Measurements from ENCODE around the gene PREB.

Gene PREB

GRCh38 chr2:27154488-27154887 is 20.1 kb upstream of the PREB start:
- in situ Hi-C loops (cut with HindIII; ENCODE audit: low sequenced_read_pairs) = no loop called here

DNA sequence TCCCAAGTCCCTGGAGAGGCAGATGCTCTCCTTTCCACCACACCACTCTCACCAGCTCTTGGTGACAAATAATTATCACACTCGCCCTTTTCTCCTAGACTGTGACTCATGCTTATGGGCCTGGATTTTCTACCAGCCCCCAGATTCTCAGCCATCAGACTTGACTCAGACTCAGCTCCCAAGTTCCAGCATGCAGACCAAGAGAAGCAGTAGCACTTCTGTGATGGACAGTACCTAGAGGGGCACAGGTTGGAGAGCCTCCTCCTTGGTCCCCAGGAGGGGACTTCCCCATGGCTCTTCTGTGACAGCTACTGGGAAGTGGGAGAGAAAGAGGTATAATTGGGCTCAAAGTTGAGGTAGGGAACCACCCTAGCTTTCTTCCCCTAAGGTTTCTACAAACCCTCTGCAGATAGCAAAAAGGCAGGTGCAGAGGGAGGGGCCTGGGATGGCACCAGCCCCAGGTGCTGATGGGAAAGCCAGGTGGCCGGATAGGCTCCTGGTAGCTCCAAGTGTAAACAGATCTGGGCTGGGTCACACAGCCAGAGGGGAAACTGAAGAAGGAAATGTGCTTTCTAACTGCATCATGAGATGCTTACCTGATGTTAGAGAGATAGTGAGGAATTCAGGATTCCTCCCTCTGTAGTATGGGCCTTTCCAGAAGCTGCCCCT is 18.5 kb upstream of the PREB start:
- in situ Hi-C loops (cut with HindIII; ENCODE audit: low sequenced_read_pairs) = no loop called here

- in situ Hi-C loops (cut with HindIII; ENCODE audit: low sequenced_read_pairs) = no loop called here
These were observed 17.8 kb upstream of the PREB start for GRCh38 chr2:27152102-27152795.

DNA sequence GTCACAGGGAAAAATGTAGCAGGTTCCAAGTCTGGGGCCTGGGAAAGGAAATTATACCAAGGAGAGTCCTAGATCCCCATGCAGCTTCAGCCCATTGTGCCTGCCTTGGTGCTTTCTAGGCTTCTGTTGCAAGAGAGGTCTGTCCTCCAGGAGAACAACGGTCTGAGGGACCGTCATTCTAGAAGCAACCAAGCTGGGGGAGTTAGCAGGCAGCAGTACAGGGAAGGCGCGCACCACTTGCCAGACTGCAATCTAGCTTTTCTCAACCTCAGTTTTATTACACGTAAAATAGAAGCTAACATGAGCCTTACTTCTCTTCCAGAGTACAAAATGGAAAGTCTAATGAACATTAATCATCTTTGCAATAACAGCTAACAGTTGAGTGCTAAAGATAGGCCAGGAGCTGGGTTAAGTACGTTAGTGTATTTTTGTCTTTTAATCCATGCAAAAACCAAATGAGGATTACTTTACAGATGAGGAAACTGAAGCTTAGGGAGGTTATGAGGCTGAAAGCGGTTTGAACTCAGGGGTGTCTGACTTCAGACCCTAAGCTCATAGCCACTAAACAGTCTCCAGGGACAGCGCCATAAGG is 16.3 kb upstream of the PREB start:
- in situ Hi-C loops (cut with HindIII; ENCODE audit: low sequenced_read_pairs) = no loop called here

GRCh38 chr2:27149570-27150405 is 15.4 kb upstream of the PREB start:
- in situ Hi-C loops (cut with HindIII; ENCODE audit: low sequenced_read_pairs) = no loop called here

- in situ Hi-C loops (cut with HindIII; ENCODE audit: low sequenced_read_pairs) = no loop called here
These were observed 14.5 kb upstream of the PREB start, which contains the start of gene TCF23 for GRCh38 chr2:27148801-27149439. TSS of gene TCF23 (plus strand) at chr2:27149004. CDS start at chr2:27149134, 130 bp downstream.

GRCh38 chr2:27147935-27148334 is 13.5 kb upstream of the PREB start:
- in situ Hi-C loops (cut with HindIII; ENCODE audit: low sequenced_read_pairs) = no loop called here

- in situ Hi-C loops (cut with HindIII; ENCODE audit: low sequenced_read_pairs) = no loop called here
These were observed 11.2 kb upstream of the PREB start for GRCh38 chr2:27145682-27146081.

- in situ Hi-C loops (cut with HindIII; ENCODE audit: low sequenced_read_pairs) = no loop called here
These were observed 8.8 kb upstream of the PREB start for GRCh38 chr2:27143285-27143684.

DNA sequence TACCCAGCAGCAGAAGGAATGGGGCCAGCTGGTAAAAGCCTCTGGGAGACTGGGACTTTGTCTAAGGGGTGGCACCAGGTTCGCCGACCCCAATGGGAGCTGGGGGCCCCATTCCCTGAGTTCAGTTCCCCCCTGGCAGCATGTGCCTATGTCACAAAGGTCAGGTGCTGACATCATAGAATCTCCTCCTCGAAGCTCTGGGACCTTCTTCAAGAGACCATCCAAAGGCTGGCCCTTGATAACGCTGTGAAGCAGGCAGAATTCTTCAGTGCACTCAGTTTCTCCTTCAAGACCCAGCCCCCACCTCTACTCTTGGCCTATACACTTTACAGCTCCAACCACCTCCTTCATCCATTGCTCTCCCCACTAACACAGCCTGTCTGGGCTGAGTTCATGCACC is 4.9 kb upstream of the PREB start, which contains the start of gene PRR30:
Gene PRR30, minus strand, starts transcription at position 101 of the 400 bp plus-strand sequence. CDS start 1,081 bp downstream, outside the sequence.
- in situ Hi-C loops (cut with HindIII; ENCODE audit: low sequenced_read_pairs) = no loop called here

DNA sequence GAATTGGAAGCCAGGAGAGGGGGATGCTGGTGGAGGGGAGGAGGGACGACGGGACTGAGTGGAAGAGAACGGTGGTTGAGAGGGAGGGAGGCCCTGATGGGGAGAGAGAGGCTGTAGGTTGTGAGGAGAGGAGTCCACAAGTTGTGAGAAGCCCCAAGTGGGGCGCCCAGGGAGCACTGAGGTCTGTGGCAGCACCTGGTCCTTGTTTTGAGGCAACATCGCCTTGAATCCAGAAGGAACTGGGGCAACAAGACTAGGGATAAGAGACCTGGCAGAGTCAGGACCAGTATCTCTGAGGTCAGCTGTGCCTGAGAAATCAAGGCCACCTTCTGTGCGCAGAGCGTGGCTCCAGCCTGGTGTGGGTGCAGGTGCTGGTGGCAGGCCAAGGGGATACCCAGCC is 3.7 kb upstream of the PREB start:
- in situ Hi-C loops (cut with HindIII; ENCODE audit: low sequenced_read_pairs) = no loop called here

DNA sequence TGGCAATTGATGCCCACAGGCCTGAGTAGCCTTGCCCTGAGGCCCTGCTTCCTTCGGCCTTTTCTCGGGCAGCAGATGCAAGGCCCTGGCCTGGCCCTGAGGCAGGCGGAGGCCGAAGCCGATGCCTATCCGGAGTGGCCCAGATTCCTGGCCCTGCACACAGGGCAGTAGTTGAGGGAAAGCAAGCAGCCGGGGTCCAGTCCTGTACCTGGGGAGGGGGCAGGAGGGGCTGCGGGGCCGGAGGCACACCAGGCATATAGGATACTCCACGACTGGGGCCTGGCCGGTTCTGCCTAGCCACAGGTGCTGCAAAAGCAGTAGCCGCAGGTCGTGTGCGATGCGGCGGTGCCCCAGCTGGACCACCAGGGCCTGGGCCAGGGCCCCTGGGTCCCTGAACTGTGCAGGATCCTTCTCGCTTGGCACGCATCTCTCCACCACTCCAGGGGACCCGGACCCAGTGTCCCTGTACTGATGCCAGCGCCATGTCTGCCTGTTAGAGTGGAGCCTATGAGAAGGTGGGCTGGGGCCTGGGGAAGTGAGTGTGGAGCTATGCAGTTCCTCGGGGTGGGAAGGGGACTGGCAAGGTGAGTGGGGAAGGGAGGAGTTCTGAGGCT is 3.0 kb upstream of the PREB start:
- in situ Hi-C loops (cut with HindIII; ENCODE audit: low sequenced_read_pairs) = no loop called here

DNA sequence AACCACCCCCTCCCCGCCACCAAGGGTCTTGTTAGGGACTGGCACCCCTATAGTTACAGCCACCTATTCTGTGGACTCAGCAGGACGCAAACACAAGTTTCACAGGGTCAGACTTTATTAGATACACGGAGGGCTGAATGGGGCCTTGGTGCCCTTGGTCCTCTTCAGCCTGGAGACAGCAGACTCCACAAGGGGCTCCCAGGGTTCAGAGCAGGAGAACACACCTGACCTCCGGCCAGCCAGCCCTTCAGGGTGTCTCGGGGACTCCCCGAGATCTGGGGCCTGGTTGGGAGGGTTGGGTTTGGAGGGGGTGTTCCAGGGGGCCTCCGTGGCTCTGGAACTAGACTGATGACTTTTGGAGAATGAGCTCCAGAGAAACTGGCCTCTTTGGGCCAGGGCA is 2.3 kb upstream of the PREB start:
- in situ Hi-C loops (cut with HindIII; ENCODE audit: low sequenced_read_pairs) = no loop called here

- in situ Hi-C loops (cut with HindIII; ENCODE audit: low sequenced_read_pairs) = no loop called here
These were observed 1.1 kb upstream of the PREB start for GRCh38 chr2:27135478-27135955.

- in situ Hi-C loops (cut with HindIII; ENCODE audit: low sequenced_read_pairs) = no loop called here
These were observed 493 bp upstream of the PREB start for GRCh38 chr2:27134781-27135477.

- in situ Hi-C loops (cut with HindIII; ENCODE audit: low sequenced_read_pairs) = no loop called here
These were observed 1.1 kb downstream of the PREB start for GRCh38 chr2:27133195-27133875.

GRCh38 chr2:27131429-27131828 is 3.0 kb downstream of the PREB start:
- in situ Hi-C loops (cut with HindIII; ENCODE audit: low sequenced_read_pairs) = no loop called here

- in situ Hi-C loops (cut with HindIII; ENCODE audit: low sequenced_read_pairs) = no loop called here
These were observed 4.0 kb downstream of the PREB start for GRCh38 chr2:27130396-27130795.

Data from endothelial cell of hepatic sinusoid (primary cell).